CD4-positive, alpha-beta T cell treated with Interleukin-10 for 1 hour (primary cell): ENCODE data around the gene B4GALT5.
A peak's percentile ranks its signal among the peaks of the same experiment; 100 is the strongest.
"Not testable (repeated sequence)": the region's sequence is repeated elsewhere in the genome, so short reads cannot be mapped to it uniquely, and the experiment has no call there.

ENCODE experiments used
- DNase-seq: peaks from one replicate; pipeline ENCODE4 v3.0.0-alpha.2; 2020

The B4GALT5 gene

GRCh38 chr20:49624317-49624716, 89.4 kb downstream of the B4GALT5 start:
- no peak for DNase-seq

GRCh38 chr20:49622243-49622642, 91.4 kb downstream of the B4GALT5 start:
- no peak for DNase-seq

GRCh38 chr20:49620364-49621240, 93.1 kb downstream of the B4GALT5 start:
- peak; percentile 6 for DNase-seq

- no peak for DNase-seq
Measured at GRCh38 chr20:49619113-49620048, 94.3 kb downstream of the B4GALT5 start.

GRCh38 chr20:49618289-49618688, 95.4 kb downstream of the B4GALT5 start:
- DNase-seq, result no peak

GRCh38 chr20:49617394-49617793, 96.3 kb downstream of the B4GALT5 start:
- not testable (repeated sequence) for DNase-seq

- no peak for DNase-seq
Measured at GRCh38 chr20:49616154-49617007, 97.3 kb downstream of the B4GALT5 start.

- no peak for DNase-seq
Measured at GRCh38 chr20:49615401-49616153, 98.1 kb downstream of the B4GALT5 start.

- DNase-seq, result not testable (repeated sequence)
Measured at GRCh38 chr20:49615051-49615400, 98.7 kb downstream of the B4GALT5 start.

- DNase-seq, result no peak
Measured at GRCh38 chr20:49614338-49615050, 99.2 kb downstream of the B4GALT5 start.

GRCh38 chr20:49612127-49612738, 101.4 kb downstream of the B4GALT5 start:
- no peak for DNase-seq

GRCh38 chr20:49611539-49612126, 102.0 kb downstream of the B4GALT5 start:
- DNase-seq, result not testable (repeated sequence)

- peak; percentile 83 for DNase-seq
Measured at GRCh38 chr20:49610691-49611538, 102.8 kb downstream of the B4GALT5 start.

- peak; percentile 74 for DNase-seq
Measured at GRCh38 chr20:49608752-49609670, 104.7 kb downstream of the B4GALT5 start.

GRCh38 chr20:49607568-49607967, 106.1 kb downstream of the B4GALT5 start:
- DNase-seq, result no peak

- no peak for DNase-seq
Measured at GRCh38 chr20:49603209-49603627, 110.5 kb downstream of the B4GALT5 start.

GRCh38 chr20:49602345-49603208, 111.1 kb downstream of the B4GALT5 start:
- no peak for DNase-seq
